CD4-positive, alpha-beta memory T cell (primary cell): ENCODE measurements around the gene PGAM5. TPM values are rescaled to one million over a fixed set of nuclear protein-coding genes. Genes with fewer than 3 reads are reported as not detected.

Source experiments
- CTCF ChIA-PET: fragments of 350-600 bp; sonication (Branson Sonifier 250); formaldehyde crosslinking; loops from one replicate; lab custom pipeline; 2021; ENCODE audit warnings: inconsistent platforms; ENCODE audit not compliant: partially characterized antibody; lab: Charles Lee
- POLR2A ChIA-PET: fragments of 350-600 bp; sonication (Branson Sonifier 250); formaldehyde crosslinking; loops from one replicate; lab custom pipeline; 2021; ENCODE audit not compliant: partially characterized antibody; lab: Charles Lee
- DNase-seq, 5 donors: peaks; one replicate each; pipeline versions ENCODE4 v3.0.0 to v3.0.0-alpha.2; 2020 to 2022; ENCODE audit warnings: mixed read lengths in 1 of 5
- H3K27ac ChIP-seq: one replicate; pipeline ENCODE4 v1.7.0; 2013; ENCODE audit warnings: low read depth, low read length
- H3K27me3 ChIP-seq: 2 replicates; pipeline ENCODE4 v1.7.0; 2013; ENCODE audit warnings: mild to moderate bottlenecking, low read length, moderate library complexity; ENCODE audit not compliant: insufficient read depth
- H3K36me3 ChIP-seq: 2 replicates; pipeline ENCODE4 v1.7.0; 2013; ENCODE audit warnings: mild to moderate bottlenecking, low read length, moderate library complexity; ENCODE audit not compliant: insufficient read depth
- H3K4me1 ChIP-seq: 2 replicates; pipeline ENCODE4 v1.7.0; 2013; ENCODE audit warnings: mild to moderate bottlenecking, low read length, moderate library complexity; ENCODE audit not compliant: insufficient read depth
- H3K4me3 ChIP-seq, 2 donors: one replicate each; pipeline ENCODE4 v1.7.0; 2013; ENCODE audit warnings: low read length in 2 of 2, mild to moderate bottlenecking in 1 of 2
- H3K9me3 ChIP-seq, 2 donors: one replicate each; pipeline ENCODE4 v1.7.0; 2013; ENCODE audit warnings: low read length in 2 of 2, control low read depth in 1 of 2; ENCODE audit not compliant: control insufficient read depth in 1 of 2
- H3K27ac Mint-ChIP-seq, 7 donors: one replicate each; pipeline ENCODE4 v1.8.0; 2020 to 2021; ENCODE audit warnings: mixed read lengths in 7 of 7, mild to moderate bottlenecking in 6 of 7, inconsistent platforms in 3 of 7, moderate library complexity in 3 of 7
- H3K27me3 Mint-ChIP-seq, 2 donors: one replicate each; pipeline ENCODE4 v1.8.0; 2020 to 2021; ENCODE audit warnings: mixed read lengths in 2 of 2
- H3K36me3 Mint-ChIP-seq, 2 donors: one replicate each; pipeline ENCODE4 v1.8.0; 2020 to 2021; ENCODE audit warnings: mixed read lengths in 2 of 2, inconsistent platforms in 1 of 2, mild to moderate bottlenecking in 1 of 2
- H3K4me1 Mint-ChIP-seq, 4 donors: one replicate each; pipeline ENCODE4 v1.8.0; 2020 to 2021; ENCODE audit warnings: mixed read lengths in 4 of 4, mild to moderate bottlenecking in 1 of 4
- H3K4me3 Mint-ChIP-seq, 8 donors: one replicate each; pipeline ENCODE4 v1.8.0; 2020 to 2021; ENCODE audit warnings: mixed read lengths in 8 of 8, mild to moderate bottlenecking in 7 of 8, moderate library complexity in 6 of 8, inconsistent platforms in 3 of 8
- H3K9me3 Mint-ChIP-seq, 8 donors: one replicate each; pipeline ENCODE4 v1.8.0; 2020 to 2021; ENCODE audit warnings: mixed read lengths in 8 of 8, mild to moderate bottlenecking in 5 of 8, inconsistent platforms in 3 of 8, moderate library complexity in 1 of 8
- intact Hi-C: fragments of 100-400 bp; cut with micrococcal nuclease; formaldehyde crosslinking; loops from one replicate; pipeline ENCODE4 v1.15.1; 2023
- polyA plus RNA-seq, 2 donors: library from polyadenylated mRNA; unstranded; fragments of 300-500 nt; fragmentation: Illumina TruSeq; gene quantifications; one replicate each; pipeline ENCODE4 v1.2.3, GENCODE V29; 2021
- total RNA-seq, 2 experiments: library from RNA; stranded (reverse); gene quantifications; one replicate each; pipeline ENCODE4 v1.2.3, GENCODE V29; 2021

The PGAM5 gene
- total and polyA plus RNA-seq, 4 experiments from 2014 or later, result 7.2 to 29.7 (median 25.9) TPM

GRCh38 chr12:132771126-132771838 is 60.6 kb downstream of the PGAM5 start:
- H3K27ac ChIP-seq, result peak overlapping the region; percentile 25
- Mint-ChIP-seq H3K27me3 (no peaks in the 10 kb centered on the region), H3K4me1 (peaks cover 12 to 40% (median 22%) of the 10 kb centered on the region in 4 donors), H3K9me3 (no peaks in the 10 kb centered on the region), H3K36me3 (peaks cover 19 to 31% of the 10 kb centered on the region in 2 donors), H3K27ac (peak overlapping the region; percentile 64 to 96 (median 78)), H3K4me3 (peak overlapping the region in 6 of 8 donors; percentile 17 to 75 (median 47))
- no peaks in the 10 kb centered on the region for H3K27me3 ChIP-seq
- intact Hi-C loops, result no loop called here
- peaks cover 15% of the 10 kb centered on the region for H3K36me3 ChIP-seq
- H3K9me3 ChIP-seq, result no peaks in the 10 kb centered on the region
- ChIA-PET POLR2A (interaction anchor here (1.4 kb wide), 1 partner anchor 9 kb away, joined by 6 read pairs; no protein-coding TSS in a partner anchor), CTCF (interaction anchor here (1.2 kb wide), 1 partner anchor 50 kb away, joined by 4 read pairs; no protein-coding TSS in a partner anchor)
- peaks cover 16% of the 10 kb centered on the region for H3K4me1 ChIP-seq
- peak; percentile 21 to 78 (median 58) for DNase-seq
- no peak overlapping the region for H3K4me3 ChIP-seq

Other genes with a start within 250 kb of the PGAM5 start
- 100 to 1,000 TPM in 1 of 2 experiments, 10 to 100 TPM in 1; 97.3 to 101 TPM for gene FBRSL1, start 220.7 kb upstream of the PGAM5 start, total RNA-seq
- 1 to 10 TPM in 1 of 2 donors, not detected in 1; 3.1 TPM for gene FBRSL1, start 220.7 kb upstream of the PGAM5 start, polyA plus RNA-seq
- gene LRCOL1, start 100.3 kb upstream of the PGAM5 start, total RNA-seq, result not detected
- gene LRCOL1, start 100.3 kb upstream of the PGAM5 start, polyA plus RNA-seq, result not detected
- gene P2RX2, start 92.1 kb upstream of the PGAM5 start, total RNA-seq, result not detected
- not detected for gene P2RX2, start 92.1 kb upstream of the PGAM5 start, polyA plus RNA-seq
- gene POLE, start 23.5 kb upstream of the PGAM5 start, total RNA-seq, result 10 to 100 TPM; 69.5 to 75.4 TPM
- gene POLE, start 23.5 kb upstream of the PGAM5 start, polyA plus RNA-seq, result 1 to 10 TPM; 2.2 to 6.3 TPM
- gene PXMP2, start 23.3 kb upstream of the PGAM5 start, total RNA-seq, result 1 to 10 TPM; 4.2 to 7.2 TPM
- gene PXMP2, start 23.3 kb upstream of the PGAM5 start, polyA plus RNA-seq, result 10 to 100 TPM; 12.9 to 23.9 TPM
- gene ANKLE2, start 51.0 kb downstream of the PGAM5 start, total RNA-seq, result 100 to 1,000 TPM in 1 of 2 experiments, 10 to 100 TPM in 1; 95.6 to 101 TPM
- gene ANKLE2, start 51.0 kb downstream of the PGAM5 start, polyA plus RNA-seq, result 10 to 100 TPM; 21.0 to 44.4 TPM
- 10 to 100 TPM; 64.1 to 67.6 TPM for gene GOLGA3, start 118.0 kb downstream of the PGAM5 start, total RNA-seq
- 10 to 100 TPM in 1 of 2 donors, under 1 TPM in 1; 0.35 to 12.5 TPM for gene GOLGA3, start 118.0 kb downstream of the PGAM5 start, polyA plus RNA-seq
- gene CHFR, start 176.8 kb downstream of the PGAM5 start, total RNA-seq, result 10 to 100 TPM; 67.6 to 79.4 TPM
- gene CHFR, start 176.8 kb downstream of the PGAM5 start, polyA plus RNA-seq, result 10 to 100 TPM; 31.6 to 33.6 TPM
- 10 to 100 TPM; 16.5 to 17.2 TPM for gene ZNF605, start 245.5 kb downstream of the PGAM5 start, total RNA-seq
- 1 to 10 TPM in 1 of 2 donors, under 1 TPM in 1; 0.59 to 2.1 TPM for gene ZNF605, start 245.5 kb downstream of the PGAM5 start, polyA plus RNA-seq